HUES6 (cell line): ENCODE data around the gene COL20A1.
A peak's percentile ranks its signal among the peaks of the same experiment; 100 is the strongest.

Experiments
- H3K27ac ChIP-seq: 2 replicates; pipeline ENCODE4 v1.7.0; 2013; ENCODE audit warnings: low read depth, mild to moderate bottlenecking, low read length, inconsistent platforms
- H3K27me3 ChIP-seq: 2 replicates; pipeline ENCODE4 v1.6.1; 2013; ENCODE audit warnings: low read length; ENCODE audit not compliant: control insufficient read depth, insufficient read depth
- H3K36me3 ChIP-seq: 2 replicates; pipeline ENCODE4 v1.6.1; 2013; ENCODE audit warnings: low read length; ENCODE audit not compliant: control insufficient read depth, insufficient read depth
- H3K4me1 ChIP-seq: 2 replicates; pipeline ENCODE4 v1.6.1; 2013; ENCODE audit warnings: low read length; ENCODE audit not compliant: control insufficient read depth, insufficient read depth
- H3K4me3 ChIP-seq: 2 replicates; pipeline ENCODE4 v1.5.1; 2013; ENCODE audit warnings: low read depth, low read length
- H3K9ac ChIP-seq: one replicate; pipeline ENCODE4 v1.6.1; 2013; ENCODE audit warnings: mild to moderate bottlenecking, low read length
- H3K9me3 ChIP-seq: 2 replicates; pipeline ENCODE4 v1.6.1; 2013; ENCODE audit warnings: low read depth, low read length; ENCODE audit not compliant: control insufficient read depth, insufficient read depth

Gene COL20A1

GRCh38 chr20:63357921-63358905 is 65.2 kb downstream of the COL20A1 start:
- no peak overlapping the region for H3K9ac ChIP-seq
- H3K27me3 ChIP-seq: peaks cover 40% of the 10 kb centered on the region
- no peaks in the 10 kb centered on the region for H3K9me3 ChIP-seq
- peaks cover 13% of the 10 kb centered on the region; the same call in 1 of the 2 replicates for H3K4me1 ChIP-seq
- H3K36me3 ChIP-seq: no peaks in the 10 kb centered on the region
- H3K27ac ChIP-seq: no peak overlapping the region
- H3K4me3 ChIP-seq: no peak overlapping the region

GRCh38 chr20:63359164-63359934 is 66.4 kb downstream of the COL20A1 start:
- no peak overlapping the region for H3K27ac ChIP-seq
- peaks cover 13% of the 10 kb centered on the region; the same call in 1 of the 2 replicates for H3K4me1 ChIP-seq
- no peak overlapping the region for H3K4me3 ChIP-seq
- no peaks in the 10 kb centered on the region for H3K36me3 ChIP-seq
- peaks cover 42% of the 10 kb centered on the region for H3K27me3 ChIP-seq
- no peaks in the 10 kb centered on the region for H3K9me3 ChIP-seq
- H3K9ac ChIP-seq: no peak overlapping the region

DNA sequence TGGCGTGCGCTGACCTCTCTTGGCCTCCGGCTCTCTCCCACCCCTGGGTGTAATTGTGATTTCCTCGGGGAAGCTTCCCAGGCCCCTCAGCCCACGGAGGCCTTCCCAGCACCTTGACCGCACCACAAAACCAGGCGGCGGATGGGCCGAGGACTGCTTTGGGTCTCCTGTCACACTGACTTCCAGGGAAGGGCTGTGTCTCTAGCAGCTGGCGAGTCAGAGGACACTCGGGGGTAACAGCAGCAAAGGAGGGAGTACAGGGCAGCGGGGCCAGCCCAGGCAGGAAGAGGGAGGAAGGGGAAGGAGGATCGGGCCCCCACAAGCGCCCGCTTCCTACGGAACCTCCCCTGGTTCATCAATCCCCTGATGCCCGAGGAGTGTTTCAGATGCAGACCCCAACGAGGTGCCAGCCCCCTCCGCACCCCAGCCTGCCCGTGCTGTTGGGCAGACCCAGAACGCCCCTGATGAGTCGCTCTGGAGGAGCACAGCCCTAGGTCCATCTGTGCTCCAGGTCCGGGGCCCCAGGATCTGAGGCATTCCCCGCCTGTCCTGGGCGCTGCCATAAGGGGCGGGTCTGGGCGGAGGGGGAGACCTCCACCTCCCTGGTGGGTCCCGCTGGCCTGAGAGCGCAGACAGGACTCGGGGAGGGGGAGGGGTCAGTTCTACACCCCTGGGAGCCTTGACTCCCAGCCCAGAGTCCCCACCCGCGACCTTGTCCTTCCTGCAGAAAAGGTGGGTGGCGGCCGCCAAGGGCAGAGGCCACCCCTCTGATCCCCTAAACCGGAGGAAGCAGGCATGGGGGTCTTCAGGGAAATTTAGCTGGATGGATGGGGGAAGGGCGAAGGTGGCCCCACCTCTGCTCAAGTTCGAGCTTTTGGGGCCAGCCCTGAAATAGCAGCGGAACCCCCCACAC is 67.2 kb downstream of the COL20A1 start:
- Histone ChIP-seq H3K4me1 (peaks cover 13% of the 10 kb centered on the region; the same call in 1 of the 2 replicates), H3K9me3 (no peaks in the 10 kb centered on the region), H3K9ac (no peak overlapping the region), H3K27me3 (peaks cover 42% of the 10 kb centered on the region), H3K4me3 (peak overlapping the region; percentile 57), H3K27ac (no peak overlapping the region), H3K36me3 (no peaks in the 10 kb centered on the region)

DNA sequence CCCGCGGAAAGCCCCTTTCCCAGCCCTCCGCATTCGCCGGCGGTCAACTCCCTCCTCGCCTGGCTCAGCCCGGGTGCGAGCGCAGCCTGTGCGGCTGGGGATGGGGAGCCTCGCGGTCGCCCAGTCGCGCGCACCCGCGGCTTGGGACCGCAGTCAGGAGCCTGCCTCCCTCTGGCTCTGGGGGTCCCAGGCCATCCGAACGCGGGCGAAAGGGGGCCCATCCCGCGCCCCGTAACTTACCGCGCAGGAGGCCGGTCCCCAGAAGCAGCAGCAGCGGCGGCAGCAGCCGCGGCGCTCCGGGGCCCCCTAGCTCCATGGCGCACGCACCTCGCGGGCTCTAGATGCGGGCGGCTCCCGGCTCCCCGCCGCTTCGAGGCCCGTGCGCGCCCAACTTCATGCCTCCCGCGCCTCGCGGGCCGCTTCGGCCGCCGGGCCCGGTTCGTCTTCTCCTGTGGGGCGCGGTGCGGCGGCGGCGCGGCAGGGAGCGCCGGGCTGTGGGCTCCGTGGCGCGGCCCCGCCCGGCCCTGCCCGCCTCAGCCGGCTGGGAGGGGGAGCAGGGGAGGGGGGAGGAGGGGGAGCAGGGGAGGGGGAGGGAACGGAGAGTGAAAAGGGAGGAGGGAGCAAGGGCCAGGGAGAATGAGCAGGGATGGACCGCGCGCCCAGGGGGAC is 68.0 kb downstream of the COL20A1 start, which contains the start of gene CHRNA4:
Gene CHRNA4, minus strand, starts transcription at position 500 of the 669 bp plus-strand sequence. Its CDS starts 184 bp downstream, at position 316.
- H3K27ac ChIP-seq: no peak within 1 kb of the TSS
- peak within 1 kb of the TSS; percentile 57 for H3K4me3 ChIP-seq
- no peak within 1 kb of the TSS for H3K9ac ChIP-seq
- peaks cover 42% of the 10 kb centered on the region for H3K27me3 ChIP-seq
- H3K9me3 ChIP-seq: no peaks in the 10 kb centered on the region
- no peaks in the 10 kb centered on the region for H3K36me3 ChIP-seq
- peaks cover 13% of the 10 kb centered on the region; the same call in 1 of the 2 replicates for H3K4me1 ChIP-seq

GRCh38 chr20:63361519-63362435 is 68.8 kb downstream of the COL20A1 start:
- Histone ChIP-seq H3K4me3 (peak overlapping the region; percentile 42), H3K9ac (no peak overlapping the region), H3K27ac (no peak overlapping the region), H3K27me3 (peaks cover 42% of the 10 kb centered on the region), H3K9me3 (no peaks in the 10 kb centered on the region), H3K4me1 (peaks cover 13% of the 10 kb centered on the region; the same call in 1 of the 2 replicates), H3K36me3 (no peaks in the 10 kb centered on the region)

DNA sequence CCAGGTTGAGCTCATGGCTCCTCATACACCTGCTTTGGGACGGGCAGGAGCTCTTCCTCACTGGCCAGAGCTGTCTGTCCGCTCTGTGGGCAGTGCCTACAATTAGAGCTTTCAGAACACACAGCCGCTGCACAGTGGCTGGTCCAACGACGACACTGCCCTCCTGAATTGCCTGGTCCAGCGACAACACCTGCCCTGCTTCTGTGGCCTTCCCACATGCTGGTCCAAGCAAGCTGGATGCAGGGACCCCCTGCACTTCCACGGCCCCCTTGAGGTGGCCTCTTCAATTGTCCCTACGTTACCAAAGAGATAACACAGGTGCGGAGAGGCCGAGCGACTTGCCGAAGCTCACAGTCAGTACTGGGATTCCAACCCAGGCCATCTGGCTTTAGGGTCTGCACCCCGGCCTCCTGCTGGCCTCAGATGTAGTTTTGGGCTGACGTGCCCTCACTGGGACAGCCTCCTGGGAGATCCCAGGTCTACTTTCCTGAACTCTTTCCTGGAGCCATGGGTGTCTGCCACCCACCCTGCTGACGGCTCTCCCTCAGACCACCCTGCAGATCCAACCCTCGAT is 69.5 kb downstream of the COL20A1 start:
- no peak overlapping the region for H3K9ac ChIP-seq
- H3K4me1 ChIP-seq: peaks cover 15% of the 10 kb centered on the region; the same call in 1 of the 2 replicates
- no peaks in the 10 kb centered on the region for H3K36me3 ChIP-seq
- peaks cover 42% of the 10 kb centered on the region for H3K27me3 ChIP-seq
- H3K9me3 ChIP-seq: no peaks in the 10 kb centered on the region
- no peak overlapping the region for H3K27ac ChIP-seq
- no peak overlapping the region for H3K4me3 ChIP-seq

- no peak overlapping the region for H3K27ac ChIP-seq
- no peak overlapping the region for H3K4me3 ChIP-seq
- H3K27me3 ChIP-seq: peaks cover 42% of the 10 kb centered on the region
- H3K9me3 ChIP-seq: no peaks in the 10 kb centered on the region
- H3K36me3 ChIP-seq: no peaks in the 10 kb centered on the region
- no peak overlapping the region for H3K9ac ChIP-seq
- peaks cover 15% of the 10 kb centered on the region; the same call in 1 of the 2 replicates for H3K4me1 ChIP-seq
Observed at GRCh38 chr20:63363013-63363957, 70.3 kb downstream of the COL20A1 start.

- no peaks in the 10 kb centered on the region for H3K9me3 ChIP-seq
- H3K4me3 ChIP-seq: no peak overlapping the region
- H3K36me3 ChIP-seq: no peaks in the 10 kb centered on the region
- H3K4me1 ChIP-seq: peaks cover 15% of the 10 kb centered on the region; the same call in 1 of the 2 replicates
- H3K9ac ChIP-seq: no peak overlapping the region
- H3K27me3 ChIP-seq: peaks cover 42% of the 10 kb centered on the region
- no peak overlapping the region for H3K27ac ChIP-seq
Observed at GRCh38 chr20:63363981-63364561, 71.1 kb downstream of the COL20A1 start.
